Right atrium auricular region (tissue), 2 donors: ENCODE results near the gene SMG5. TPM values are rescaled to one million over a fixed set of nuclear protein-coding genes. Genes with fewer than 3 reads are reported as not detected.

Source experiments
- DNase-seq: peaks from one replicate; pipeline ENCODE4 v3.0.0-alpha.2; 2019; ENCODE audit warnings: low spot score
- H3K27ac ChIP-seq, 2 donors: fragments of 200-600 bp; sonication (generic); 1 replicate in 1 of 2; 2 replicates in 1 of 2; pipeline ENCODE4 v1.5.1; 2016 to 2019
- H3K27me3 ChIP-seq, 2 donors: fragments of 200-600 bp; sonication (generic); one replicate each; pipeline versions ENCODE4 v1.5.1 to v1.6.0; 2017 to 2019
- H3K36me3 ChIP-seq: fragments of 200-600 bp; sonication (generic); one replicate; pipeline ENCODE4 v1.5.1; 2016
- H3K4me1 ChIP-seq, 2 donors: fragments of 200-600 bp; sonication (generic); one replicate each; pipeline versions ENCODE4 v1.5.1 to v1.6.0; 2017 to 2019
- H3K4me3 ChIP-seq, 2 donors: fragments of 200-600 bp; sonication (generic); 1 replicate in 1 of 2; 2 replicates in 1 of 2; pipeline ENCODE4 v1.5.1; 2017 to 2019; ENCODE audit warnings: mild to moderate bottlenecking in 1 of 2, moderate library complexity in 1 of 2
- H3K9me3 ChIP-seq, 2 donors: fragments of 200-600 bp; sonication (generic); one replicate each; pipeline ENCODE4 v1.5.1; 2019
- total RNA-seq, 2 donors: library from RNA; depleted of rRNA; stranded (reverse); fragments of >200 nt; gene quantifications; one replicate each; pipeline ENCODE4 v1.1.0, GENCODE V29; 2016
- TF ChIP-seq, protein P1 (sequence below), 2 donors: fragments of 200-600 bp; sonication (generic); IDR thresholded peaks; one replicate each; pipeline ENCODE4 v1.5.1; 2019; ENCODE audit warnings: antibody characterized with exemption in 2 of 2

Gene SMG5
- total RNA-seq, 2 donors from 2014 or later, result 55.4 to 72.8 TPM

DNA sequence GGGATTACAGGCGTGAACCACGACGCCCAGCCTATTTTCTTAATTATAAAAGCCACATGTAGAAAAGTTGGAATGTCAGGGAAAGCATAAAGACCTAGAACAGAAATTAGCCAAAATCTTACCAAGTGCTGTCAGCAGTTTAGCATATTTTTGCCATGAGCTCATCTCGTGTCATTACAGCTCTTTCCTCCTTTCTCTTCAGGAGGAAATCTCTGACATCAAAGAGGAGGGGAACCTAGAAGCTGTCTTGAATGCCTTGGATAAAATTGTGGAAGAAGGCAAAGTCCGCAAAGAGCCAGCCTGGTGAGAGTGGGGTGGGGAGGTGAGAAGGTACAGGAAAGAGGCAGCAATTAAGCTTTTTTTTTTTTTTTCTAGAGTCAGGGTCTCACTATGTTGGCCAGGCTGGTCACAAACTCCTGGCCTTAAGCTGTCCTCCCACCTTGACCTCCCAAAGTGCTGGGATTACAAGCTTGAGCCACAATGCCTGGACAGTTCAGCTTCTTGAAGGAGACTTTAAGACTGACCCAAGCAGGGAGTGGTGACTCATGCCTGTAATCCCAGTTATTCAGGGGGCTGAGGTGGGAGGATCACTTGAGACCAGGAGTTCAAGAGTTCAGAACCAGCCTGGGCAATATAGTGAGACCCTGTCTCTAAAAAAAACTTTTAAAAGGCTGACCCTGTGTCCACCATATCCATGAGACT lies 49.0 kb downstream of the SMG5 start:
- DNase-seq, result no peak
- Histone ChIP-seq H3K36me3 (peaks cover 49% of the 10 kb centered on the region), H3K4me1 (no peaks in the 10 kb centered on the region), H3K27ac (no peak overlapping the region), H3K9me3 (no peaks in the 10 kb centered on the region), H3K27me3 (no peaks in the 10 kb centered on the region), H3K4me3 (no peak overlapping the region)
- TF ChIP-seq, protein P1, sequence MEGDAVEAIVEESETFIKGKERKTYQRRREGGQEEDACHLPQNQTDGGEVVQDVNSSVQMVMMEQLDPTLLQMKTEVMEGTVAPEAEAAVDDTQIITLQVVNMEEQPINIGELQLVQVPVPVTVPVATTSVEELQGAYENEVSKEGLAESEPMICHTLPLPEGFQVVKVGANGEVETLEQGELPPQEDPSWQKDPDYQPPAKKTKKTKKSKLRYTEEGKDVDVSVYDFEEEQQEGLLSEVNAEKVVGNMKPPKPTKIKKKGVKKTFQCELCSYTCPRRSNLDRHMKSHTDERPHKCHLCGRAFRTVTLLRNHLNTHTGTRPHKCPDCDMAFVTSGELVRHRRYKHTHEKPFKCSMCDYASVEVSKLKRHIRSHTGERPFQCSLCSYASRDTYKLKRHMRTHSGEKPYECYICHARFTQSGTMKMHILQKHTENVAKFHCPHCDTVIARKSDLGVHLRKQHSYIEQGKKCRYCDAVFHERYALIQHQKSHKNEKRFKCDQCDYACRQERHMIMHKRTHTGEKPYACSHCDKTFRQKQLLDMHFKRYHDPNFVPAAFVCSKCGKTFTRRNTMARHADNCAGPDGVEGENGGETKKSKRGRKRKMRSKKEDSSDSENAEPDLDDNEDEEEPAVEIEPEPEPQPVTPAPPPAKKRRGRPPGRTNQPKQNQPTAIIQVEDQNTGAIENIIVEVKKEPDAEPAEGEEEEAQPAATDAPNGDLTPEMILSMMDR (IDR thresholded peaks at IDR 0.05), result no peak

DNA sequence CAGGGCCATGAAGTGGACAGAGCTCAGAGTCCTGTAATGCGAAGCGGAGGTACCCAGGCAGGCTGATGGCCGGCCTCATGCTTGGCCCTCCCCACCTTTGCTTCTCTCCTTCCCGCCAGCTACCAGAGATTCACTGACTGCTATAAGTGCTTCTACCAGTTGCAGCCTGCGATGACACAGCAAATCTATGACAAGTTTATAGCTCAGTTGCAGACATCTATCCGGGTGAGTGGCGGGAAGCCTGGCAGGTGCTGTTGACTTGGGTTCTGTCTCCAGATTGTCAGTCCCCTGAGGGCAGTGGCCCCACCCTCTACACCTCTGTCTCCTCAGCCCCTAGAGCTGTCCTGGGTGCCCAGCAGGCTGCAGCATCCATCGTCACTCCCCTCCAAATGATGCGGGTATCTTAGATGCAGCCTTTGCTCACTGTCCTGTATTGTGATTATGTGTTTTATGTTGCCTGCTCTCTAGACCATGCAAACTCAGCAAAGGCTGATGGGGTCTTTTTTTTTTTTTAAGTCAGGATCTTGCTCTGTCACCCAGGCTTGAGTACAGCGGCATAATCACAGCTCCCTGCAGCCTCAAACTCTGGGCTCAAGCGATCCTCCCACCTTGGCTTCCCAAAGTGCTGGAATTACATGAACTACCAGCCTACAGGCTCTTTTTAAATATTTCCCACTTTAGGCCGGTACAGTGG lies 50.3 kb downstream of the SMG5 start:
- Histone ChIP-seq H3K9me3 (no peaks in the 10 kb centered on the region), H3K36me3 (peaks cover 37% of the 10 kb centered on the region), H3K27me3 (no peaks in the 10 kb centered on the region), H3K4me1 (no peaks in the 10 kb centered on the region), H3K4me3 (no peak overlapping the region), H3K27ac (no peak overlapping the region)
- DNase-seq, result no peak
- TF ChIP-seq, protein P1 (IDR thresholded peaks at IDR 0.05), result no peak

DNA sequence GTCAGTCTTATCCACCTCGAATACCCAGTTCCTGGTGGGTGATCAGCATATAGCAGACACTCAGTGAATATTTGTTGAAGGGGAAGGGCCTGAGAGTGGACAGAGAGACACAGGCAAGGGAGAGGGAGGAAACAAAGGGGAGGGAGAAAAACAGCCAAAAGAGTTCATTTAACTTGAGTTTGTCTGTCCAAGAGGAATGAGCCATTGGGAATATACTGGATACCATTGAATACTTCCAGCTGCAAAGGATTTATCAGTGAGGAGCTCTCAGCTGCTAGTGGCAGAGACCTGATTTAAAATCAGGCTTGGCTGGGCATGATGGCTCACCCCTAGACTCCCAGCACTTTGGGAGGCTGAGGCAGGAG lies 52.2 kb downstream of the SMG5 start:
- TF ChIP-seq, protein P1 (IDR thresholded peaks at IDR 0.05), result no peak
- no peak overlapping the region for H3K4me3 ChIP-seq
- no peak for DNase-seq
- H3K4me1 ChIP-seq, result peaks cover 0 to 2% of the 10 kb centered on the region in 2 donors
- H3K27me3 ChIP-seq, result no peaks in the 10 kb centered on the region
- H3K9me3 ChIP-seq, result no peaks in the 10 kb centered on the region
- no peak overlapping the region for H3K27ac ChIP-seq
- peaks cover 33% of the 10 kb centered on the region for H3K36me3 ChIP-seq

DNA sequence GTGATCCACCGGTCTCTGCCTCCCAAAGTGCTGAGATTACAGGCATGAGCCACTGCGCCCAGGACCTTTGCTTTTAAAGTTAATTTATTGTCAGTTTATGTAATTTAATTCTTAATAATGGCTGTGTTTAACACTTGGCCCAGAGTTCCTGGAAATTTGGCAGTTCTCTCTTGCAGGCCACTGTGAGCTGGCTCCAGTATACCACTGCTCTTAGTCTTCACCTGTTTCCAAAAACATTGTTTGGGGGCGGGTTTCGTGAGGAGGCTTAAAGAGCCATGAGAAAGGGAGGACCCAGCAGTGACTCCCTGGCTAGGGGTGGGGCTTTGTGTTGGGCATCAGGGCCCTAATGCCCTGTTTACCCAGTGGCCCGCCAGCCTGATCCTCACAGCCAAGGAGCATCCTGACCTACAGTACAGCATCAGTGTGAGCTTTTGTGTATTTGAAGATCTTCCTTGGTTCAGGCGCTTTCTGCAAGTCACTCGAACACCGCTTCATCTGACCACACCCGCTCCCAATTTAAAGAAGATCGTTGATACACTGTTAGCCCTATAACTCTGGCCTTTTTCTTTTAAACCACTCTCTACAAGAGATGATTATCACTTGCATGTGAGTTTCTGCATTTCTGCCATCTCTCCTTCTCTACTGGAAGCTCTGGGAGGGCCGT lies 52.7 kb downstream of the SMG5 start:
- Histone ChIP-seq H3K36me3 (peaks cover 33% of the 10 kb centered on the region), H3K4me1 (peaks cover 0 to 8% of the 10 kb centered on the region in 2 donors), H3K27me3 (no peaks in the 10 kb centered on the region), H3K9me3 (no peaks in the 10 kb centered on the region), H3K27ac (no peak overlapping the region), H3K4me3 (no peak overlapping the region)
- TF ChIP-seq, protein P1 (IDR thresholded peaks at IDR 0.05), result no peak
- no peak for DNase-seq

DNA sequence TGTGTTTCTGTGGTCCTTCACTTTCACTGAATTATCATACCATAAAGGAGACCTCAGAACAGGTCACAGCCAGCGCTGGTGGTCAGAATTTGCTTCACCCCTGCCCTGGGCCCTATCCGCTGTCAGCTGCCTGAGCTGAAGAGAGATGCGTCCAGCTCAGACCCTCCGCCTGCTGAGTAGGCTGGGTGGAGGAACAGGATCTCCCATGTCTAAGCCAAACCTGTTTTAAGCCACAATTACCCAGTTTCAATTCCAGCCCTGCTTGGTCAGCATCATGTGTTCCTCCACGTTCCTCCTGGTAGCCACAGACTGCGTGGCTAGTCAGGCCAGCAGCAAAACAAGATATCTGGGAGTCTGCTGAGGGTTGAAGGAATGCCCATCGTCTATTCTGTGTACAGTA lies 54.1 kb downstream of the SMG5 start:
- Histone ChIP-seq H3K4me1 (peaks cover 0 to 9% of the 10 kb centered on the region in 2 donors), H3K27ac (no peak overlapping the region), H3K9me3 (no peaks in the 10 kb centered on the region), H3K27me3 (no peaks in the 10 kb centered on the region), H3K36me3 (peaks cover 27% of the 10 kb centered on the region), H3K4me3 (no peak overlapping the region)
- no peak for DNase-seq
- TF ChIP-seq, protein P1 (IDR thresholded peaks at IDR 0.05), result no peak
